GM11168 (cell line): Measurements from ENCODE around the gene AVPI1.

Experiments used
- in situ Hi-C: fragments of 300-500 bp; cut with MboI; formaldehyde crosslinking; loops from one replicate; pipeline ENCODE4 v1.12.0; 2022; ENCODE audit warnings: low sequenced_read_pairs; ENCODE audit not compliant: unreplicated experiment

The AVPI1 gene, protein sequence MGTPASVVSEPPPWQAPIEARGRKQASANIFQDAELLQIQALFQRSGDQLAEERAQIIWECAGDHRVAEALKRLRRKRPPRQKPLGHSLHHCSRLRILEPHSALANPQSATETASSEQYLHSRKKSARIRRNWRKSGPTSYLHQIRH

DNA sequence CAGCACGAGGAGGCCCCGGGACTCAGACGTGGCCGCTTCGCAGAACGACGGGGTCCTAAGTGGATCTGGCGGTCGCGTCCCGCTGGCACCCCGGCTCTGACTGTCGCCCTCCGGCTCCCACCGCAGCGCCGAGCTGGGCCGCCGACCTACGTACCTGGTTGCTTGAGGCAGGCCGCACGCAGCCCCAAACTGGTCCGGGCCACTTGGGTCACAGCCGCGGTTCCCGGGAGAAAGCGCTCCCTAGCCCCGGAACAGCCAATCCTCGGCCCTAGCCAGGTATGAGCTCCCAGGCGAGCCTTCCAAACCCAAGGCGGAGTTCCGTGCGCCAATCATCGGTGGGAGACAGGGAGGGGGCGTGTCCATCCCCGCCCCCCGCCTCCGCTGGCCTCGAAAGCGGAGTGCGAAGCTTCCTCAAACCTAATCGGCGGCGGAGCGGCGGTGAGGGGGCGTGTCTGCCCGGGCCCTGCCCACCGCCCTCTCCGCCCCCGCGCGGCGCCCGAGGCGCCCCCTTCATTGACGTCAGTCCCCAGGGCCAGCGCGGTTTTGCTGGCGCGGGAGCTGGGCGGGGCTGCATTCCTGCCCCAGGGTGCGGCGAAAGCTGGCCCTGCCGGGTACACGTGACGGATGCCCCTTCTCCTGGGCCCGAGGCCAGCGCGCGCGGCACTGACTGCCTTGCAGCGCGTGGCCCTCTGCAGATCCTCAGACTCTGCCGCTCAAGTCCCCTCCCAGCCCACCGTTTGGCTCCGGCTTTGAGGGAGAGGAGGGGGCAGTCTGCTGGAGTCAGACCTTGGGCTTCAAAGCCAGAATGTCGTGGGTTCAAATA lies at the start of gene AVPI1:
AVPI1 (minus strand) TSS at position 280 of the 823 bp plus-strand sequence. CDS start 7,336 bp downstream, outside the sequence.
- in situ Hi-C loops = no loop called here

DNA sequence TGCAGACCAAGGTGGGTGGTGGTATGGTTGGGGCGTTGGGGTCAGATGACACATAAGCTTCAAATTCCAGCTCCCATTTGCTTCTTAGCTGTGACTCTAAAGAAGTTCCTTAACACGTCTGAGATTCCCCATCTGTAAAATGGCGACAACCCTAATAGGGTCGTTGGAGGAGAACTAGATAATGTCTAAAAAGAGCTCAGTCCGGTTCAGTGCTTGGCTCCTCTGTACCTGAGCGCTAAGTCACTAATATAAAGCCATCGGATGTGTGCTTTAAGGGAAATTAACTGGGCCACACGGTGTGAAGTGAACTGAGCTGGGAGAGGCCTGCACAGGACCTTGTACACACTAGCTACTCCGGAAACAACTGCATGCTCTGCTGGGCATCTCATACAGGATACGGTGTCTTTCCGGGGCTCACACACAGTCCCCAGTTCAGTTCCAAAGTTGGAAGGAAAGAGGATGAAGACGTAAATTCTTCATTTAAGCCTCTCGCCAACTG lies 49.4 kb upstream of the AVPI1 start:
- in situ Hi-C loops = no loop called here

DNA sequence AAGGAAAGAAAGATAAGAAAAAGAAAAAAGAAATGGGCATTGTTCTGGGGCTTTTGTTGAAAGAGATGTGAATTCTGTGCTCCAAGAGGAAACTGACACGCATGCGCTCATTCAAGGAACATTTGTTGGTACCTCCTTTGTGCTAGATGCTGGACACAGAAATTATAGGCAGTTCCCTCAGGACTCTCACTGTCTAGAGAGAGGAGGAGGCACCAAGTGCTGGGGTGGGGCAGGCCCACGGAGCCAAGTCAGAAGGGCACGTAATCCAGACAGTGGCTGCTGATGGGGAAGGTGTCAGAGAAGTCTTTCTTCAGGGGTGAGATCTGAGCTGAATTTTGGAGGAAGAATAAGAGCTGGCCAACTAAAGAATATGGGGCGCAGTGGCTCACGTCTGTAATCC lies 47.0 kb upstream of the AVPI1 start:
- in situ Hi-C loops = no loop called here

DNA sequence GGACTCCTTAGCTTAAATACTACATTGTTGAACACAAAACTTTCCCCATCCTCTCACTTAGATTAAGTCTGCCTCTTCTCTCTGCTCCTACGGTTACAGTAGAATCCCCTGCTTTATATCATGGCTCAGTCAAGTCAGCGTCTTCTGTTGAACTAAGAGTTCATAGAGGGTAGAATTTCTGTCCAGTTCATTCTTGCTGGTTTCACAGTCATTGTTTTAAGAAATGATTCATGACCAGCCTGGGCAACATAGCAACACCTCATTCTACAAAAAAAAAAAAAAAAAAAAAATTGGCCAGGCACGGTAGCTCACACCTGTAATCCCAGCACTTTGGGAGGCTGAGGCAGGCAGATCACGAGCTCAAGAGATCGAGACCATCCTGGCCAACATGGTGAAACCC lies 46.2 kb upstream of the AVPI1 start:
- in situ Hi-C loops = no loop called here

DNA sequence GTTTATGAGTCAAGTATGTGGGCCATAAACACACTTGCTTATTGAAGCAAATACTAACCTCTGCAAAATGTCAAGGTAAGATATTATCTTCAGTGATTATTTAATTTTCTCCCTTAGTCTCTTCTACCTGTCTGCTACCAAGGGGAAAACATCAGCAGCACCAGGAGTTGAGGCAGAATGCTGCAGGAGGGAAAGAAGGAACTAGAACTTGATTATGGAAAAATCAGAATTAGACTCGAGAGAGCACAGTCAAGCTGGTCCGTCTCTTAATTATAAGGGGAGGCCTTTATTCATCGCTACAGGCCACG lies 45.0 kb upstream of the AVPI1 start:
- in situ Hi-C loops = no loop called here

DNA sequence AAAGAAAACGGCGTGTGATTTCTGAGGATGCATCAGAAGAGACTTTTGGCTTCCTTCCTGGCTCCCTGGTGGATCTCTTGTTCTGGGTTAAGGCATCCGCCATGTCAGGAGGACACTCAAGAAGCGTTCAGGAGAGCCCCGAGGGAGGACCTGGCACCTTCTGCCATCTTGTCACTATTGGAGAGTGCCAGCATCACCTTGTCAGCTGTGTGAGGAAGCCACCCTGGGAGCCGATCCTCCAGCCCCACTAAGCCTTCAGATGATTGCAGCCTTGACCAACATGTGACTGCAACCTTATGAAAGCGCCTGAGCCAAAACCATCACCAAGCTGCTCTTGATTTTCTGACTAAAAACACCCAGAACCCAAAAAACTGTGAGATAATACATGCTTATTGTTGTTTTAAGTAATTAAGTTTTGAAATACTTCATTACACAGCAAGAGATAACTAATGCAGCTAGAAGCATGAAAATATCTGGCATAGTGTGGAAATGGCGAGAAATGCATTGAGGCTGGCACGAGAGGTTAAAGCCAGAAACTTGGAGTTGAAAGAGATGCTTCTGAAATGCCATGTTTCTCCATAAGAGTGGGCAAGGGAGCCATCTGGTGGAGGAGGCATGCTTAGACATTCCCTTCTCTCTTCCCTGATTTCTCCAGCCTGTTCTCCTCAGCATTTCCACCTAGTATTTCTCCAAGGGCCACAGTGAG lies 44.5 kb upstream of the AVPI1 start:
- in situ Hi-C loops = no loop called here

DNA sequence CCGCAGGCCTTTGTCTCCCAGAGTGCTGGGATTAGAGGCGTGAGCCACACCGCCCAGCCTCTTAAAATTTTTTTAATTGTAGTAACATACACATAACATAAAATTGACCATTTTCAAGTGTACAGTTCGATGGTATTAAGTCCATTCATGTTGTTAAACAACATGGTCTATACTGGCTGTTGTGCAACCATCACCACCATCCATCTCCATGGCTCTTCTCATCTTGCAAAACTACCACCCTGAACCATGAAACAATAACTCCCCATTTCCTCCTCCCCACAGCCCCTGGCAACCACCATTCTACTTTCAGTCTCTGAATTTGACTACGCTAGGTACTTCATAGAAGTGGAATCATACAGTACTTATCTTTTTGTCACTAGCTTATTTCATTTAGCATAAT lies 42.0 kb upstream of the AVPI1 start:
- in situ Hi-C loops = no loop called here

DNA sequence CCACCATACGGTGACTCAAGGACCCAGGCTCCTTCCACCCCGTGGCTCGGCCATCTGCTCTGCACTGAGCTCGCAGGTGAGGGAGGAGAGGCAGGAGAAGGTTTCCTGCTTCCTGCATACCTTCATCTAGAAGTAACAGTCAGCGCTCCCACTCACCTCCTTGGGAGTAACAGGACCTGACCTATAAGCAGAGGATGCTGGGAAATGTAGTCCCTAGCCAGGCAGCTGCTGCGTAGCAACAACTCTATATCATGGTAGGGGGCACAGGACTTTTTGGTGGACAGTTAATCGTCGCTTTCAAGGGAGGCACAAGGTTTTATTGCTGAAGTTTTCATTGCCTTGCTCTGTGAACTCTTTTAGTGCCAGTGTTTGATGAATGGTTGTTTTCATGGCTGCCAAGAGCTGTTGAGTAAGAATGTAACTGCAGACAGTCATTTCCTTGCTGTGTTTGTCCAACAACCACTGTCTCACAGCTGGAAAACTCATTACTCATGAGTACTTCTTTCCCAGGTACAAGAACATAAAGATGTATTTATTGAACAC lies 39.7 kb upstream of the AVPI1 start:
- in situ Hi-C loops = no loop called here

DNA sequence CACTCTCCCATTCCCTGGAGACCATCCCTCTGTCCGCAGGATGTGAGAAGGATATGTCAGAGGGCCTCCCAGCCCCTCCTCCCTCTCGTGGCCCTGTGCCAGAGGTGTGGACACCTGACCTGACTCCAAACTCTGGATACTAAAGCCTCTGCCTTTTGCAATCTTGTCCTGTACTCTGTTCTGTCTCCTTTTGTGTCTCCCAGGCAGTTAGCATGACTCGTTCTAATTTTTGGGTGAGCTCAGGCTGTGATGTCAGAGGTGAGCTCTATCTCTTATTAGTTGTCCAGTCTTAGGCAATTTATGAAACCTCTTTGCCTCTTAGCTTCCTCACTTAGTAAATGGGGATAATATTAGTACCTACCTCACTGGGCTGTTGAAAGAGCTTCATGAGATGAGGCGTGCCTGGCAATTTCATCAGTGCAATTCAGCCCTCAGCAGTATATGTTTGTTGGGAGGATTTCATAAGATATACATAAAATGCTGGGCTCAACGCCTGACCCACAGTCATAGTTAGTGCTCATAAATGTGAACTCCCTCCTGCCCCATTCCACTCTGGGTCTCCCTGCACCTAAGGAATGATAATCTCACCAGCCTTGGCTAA lies 37.4 kb upstream of the AVPI1 start:
- in situ Hi-C loops = no loop called here

DNA sequence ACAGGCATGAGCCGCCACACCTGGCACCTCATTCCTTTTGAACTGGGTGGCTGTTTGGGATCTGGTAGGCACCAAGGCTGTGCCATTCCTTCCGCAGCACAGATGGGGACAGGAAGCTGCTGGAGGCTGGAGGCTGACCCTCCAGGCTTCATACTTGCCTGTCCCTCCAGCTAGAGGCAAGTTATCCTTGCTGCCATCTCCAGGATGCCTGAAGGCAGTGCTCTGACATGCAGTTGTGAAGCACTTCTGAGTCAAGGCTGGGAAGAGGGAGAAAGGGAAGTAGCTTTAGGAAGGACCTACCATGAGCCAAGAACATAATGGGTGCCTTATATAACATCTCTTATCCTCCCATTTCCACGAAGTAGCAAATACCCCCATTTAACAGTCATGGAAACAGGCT lies 36.0 kb upstream of the AVPI1 start:
- in situ Hi-C loops = no loop called here

DNA sequence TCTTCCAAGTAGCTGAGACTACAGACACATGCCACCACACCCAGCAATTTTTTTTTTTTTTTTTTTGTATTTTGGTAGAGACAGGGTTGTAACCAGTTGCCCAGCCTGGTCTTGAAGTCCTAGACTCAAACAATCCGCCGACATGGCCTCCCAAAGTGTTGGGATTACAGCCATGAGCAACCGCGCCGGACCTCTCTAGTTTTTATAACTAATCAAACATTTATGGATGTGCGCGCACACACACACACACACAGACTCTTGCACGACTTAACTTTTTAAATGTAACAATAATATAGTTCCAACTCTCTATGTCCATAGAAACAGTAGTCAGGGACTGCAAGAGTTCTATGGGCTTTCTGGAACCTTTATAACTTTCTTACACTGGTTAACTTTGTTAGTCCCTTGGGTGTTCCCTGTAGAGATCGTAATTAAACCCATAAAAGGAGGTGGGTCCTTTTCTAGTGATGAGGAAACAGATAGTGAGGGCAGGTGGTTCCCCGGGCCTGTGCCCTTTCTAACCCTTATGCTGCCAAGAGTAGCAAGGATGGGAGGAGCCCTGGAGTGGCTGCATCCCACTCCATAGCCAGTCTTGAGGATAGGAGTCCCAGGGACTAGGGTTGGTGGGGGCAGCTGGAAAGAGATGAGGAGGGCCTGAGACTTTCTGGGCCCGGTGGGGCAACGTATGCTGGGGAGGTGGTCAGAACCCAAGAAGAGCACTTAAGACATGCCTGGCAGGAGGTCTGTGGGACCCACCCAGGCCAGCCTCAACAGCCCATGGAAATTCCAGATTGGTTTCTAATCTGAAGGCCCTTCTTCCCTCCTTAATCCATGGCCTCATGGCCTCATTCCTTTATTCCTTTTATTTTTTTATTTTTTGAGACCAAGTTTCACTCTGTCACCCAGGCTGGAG lies 35.1 kb upstream of the AVPI1 start:
- in situ Hi-C loops = no loop called here

DNA sequence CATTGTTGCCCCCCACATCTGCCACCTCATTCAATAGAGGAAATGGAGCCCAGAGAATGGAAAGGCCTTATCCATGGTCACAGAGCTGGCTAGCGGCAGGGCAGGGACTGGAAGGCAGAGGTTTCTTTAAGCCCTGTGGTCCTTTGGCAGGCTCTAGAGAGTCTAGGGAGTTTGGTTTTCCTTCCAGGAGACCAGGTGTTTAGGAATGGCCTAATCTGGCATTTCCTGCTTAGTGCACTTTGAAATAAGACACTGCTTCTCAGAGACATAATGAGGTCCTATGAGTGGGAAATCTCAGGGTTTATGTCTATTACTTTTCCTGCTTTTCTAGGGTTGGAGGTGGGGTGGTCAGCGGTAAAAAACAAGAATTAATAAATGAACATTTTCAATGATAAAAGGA lies 32.6 kb upstream of the AVPI1 start:
- in situ Hi-C loops = no loop called here

DNA sequence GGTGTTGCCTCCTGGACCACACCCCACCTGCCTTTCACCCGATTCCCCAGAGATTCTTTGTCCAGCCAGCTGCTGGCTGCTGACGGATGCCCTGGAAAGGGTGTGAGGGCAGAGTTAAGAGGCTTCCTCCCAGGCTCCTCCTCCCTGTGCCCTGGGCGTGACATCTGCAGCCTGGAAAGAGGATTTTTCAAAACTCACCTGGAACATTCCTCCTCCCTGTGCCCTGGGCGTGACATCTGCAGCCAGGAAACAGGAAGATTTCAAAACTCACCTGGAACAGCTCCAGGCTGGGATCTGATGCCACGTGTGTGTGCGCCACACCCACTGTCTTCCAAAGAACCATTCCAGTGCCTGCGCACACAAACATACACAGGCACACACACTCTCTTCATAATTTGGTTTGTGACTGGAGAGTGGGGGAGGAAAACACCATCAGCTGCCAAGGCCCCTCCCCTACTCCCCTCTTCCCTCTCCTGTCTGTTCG lies 31.7 kb upstream of the AVPI1 start:
- in situ Hi-C loops = no loop called here

DNA sequence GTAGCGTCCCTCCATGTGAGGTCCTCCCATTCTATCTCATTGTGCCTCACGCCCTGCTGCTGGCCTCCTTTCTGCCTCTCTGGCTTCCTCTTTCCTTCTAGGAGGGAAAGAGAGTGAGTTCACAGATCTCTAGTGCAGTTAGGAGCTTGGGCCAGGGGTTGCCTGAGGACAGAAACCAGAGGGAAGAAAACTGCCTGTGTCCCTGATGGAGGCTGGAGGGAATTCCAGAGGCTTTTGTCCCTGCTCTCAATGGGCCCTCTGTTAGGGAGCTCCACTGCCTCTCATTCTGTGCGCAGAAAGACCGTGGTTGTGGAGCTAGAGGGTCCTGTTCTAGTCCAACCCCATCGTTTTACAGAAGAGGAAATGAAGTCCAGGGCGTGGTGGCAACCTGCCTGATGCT lies 31.1 kb upstream of the AVPI1 start:
- in situ Hi-C loops = no loop called here

DNA sequence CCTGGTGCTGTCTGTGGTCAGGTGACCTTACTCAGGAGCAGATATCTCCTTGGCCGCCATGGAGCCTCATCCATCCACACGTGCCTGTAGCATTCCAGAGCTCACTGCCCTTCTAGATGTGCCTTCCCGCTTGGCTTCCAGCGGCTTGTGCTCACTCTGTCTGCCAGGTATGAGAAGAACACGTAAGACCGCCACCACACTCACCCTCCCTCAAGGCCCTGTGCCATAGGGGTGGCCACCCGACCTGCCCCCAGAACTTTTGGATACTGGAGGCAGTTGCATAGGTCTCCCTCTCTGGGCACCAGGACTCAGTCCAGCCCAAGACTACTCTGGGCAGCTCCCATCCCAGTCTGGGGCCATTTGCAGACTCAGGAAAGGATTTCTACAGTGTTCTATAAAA lies 30.6 kb upstream of the AVPI1 start:
- in situ Hi-C loops = no loop called here

DNA sequence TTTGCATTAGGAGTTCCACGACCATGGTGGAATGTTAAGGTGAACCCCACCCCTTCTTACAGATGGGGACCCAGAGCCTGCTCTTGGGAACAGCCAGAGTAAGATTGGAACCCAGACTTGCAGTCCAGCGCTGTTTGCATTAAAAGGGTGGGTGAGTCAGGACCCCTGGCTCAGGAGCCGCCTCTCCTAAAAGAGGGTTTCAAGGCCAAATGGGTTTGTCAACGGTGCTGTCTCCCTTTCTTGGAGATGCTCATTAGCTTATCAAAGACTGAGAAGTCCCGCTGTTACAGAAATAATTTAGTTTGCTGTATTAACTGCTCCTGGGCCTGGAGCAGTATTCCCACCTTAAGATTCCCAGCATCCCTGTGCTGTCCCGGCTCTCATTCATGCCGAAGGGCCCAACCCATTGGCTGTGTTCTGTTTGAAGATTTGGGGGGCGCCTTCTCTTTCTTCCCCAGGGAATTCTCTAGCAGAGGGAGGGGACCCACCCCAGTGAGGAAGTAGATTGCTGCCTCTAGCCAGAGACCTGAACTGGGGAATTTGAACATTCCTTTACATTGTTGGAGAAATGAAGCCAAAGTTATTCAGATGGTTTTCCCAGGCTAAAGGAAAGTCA lies 28.3 kb upstream of the AVPI1 start:
- in situ Hi-C loops = no loop called here

DNA sequence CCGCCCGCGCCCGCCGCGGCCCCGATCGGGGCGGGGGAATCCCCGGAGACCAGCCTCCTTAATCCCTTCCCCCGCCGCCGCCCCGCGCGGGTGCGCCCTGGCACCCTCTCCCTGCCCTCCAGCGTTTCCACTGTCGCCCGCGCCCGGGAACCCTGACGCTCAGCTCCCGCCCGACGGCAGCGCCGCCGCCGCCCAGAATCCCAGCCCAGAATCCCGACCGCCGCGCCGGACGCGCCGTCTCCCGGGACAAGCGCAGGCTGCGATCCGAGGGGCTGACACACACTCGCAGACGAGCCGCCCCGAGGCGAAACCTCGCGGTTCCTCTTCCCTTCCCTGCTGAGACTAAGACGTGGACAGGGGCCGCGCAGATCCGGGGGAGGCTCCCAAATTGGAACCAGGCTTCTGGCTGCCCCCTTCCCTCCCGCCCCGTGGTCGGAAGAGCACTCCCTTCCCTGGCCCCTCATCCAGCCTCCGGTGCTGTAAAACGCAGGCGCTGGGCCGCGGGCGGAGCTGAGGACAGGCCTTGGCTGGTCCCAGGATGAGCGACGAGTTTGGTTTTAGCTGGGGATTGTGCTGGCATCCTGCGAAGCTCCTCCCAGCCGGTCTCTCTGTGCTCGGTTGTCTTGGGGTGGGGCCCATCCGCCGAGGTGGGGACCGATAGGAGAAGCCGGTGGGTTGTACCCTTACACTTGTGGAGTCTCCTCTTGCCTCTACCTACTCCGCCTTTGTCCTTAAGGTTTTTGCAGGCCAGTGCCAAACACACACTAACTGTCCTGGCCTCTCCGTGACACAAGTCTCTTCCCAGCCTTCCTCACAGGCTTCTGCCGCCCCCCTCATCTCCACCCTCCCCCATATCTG lies 27.6 kb upstream of the AVPI1 start:
- in situ Hi-C loops = no loop called here

DNA sequence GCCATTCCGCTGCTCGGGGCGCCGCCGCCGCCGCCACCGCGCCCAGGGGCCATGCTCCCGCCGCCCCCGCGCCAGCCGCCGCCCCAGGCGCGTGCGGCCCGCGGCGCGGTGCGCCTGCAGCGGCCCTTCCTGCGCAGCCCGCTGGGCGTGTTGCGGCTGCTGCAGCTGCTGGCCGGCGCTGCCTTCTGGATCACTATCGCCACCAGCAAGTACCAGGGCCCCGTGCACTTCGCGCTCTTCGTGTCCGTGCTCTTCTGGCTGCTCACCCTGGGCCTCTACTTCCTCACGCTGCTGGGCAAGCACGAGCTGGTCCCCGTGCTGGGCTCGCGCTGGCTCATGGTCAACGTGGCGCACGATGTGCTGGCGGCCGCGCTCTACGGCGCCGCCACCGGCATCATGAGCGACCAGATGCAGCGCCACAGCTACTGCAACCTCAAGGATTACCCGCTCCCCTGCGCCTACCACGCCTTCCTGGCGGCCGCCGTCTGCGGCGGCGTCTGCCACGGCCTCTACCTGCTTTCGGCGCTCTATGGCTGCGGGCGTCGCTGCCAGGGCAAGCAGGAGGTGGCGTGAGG lies 26.9 kb upstream of the AVPI1 start:
- in situ Hi-C loops = no loop called here
